ENCODE data around the gene CHD6.
A peak's percentile ranks its signal among the peaks of the same experiment; 100 is the strongest.

CHD6 gene

DNA sequence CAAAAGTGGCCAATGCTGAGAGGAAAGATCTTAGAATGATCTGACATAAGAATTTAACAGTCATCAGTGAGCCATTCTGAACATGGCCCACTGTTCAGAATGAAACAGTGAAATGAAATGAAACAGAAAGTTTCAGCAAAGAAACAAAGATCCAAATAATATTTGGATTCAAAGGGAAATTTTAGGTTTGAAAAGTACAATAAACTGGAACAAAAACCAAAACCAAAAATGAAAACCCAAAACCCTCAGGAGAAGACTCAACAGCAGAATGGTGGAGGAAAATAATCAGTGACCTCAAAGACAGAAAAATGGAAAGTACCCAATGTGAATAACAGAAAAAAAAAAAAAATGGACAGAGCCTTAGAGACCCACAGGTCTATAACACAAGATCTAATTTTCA, 185.4 kb downstream of the CHD6 start:
- TF ChIP-seq, protein P1, sequence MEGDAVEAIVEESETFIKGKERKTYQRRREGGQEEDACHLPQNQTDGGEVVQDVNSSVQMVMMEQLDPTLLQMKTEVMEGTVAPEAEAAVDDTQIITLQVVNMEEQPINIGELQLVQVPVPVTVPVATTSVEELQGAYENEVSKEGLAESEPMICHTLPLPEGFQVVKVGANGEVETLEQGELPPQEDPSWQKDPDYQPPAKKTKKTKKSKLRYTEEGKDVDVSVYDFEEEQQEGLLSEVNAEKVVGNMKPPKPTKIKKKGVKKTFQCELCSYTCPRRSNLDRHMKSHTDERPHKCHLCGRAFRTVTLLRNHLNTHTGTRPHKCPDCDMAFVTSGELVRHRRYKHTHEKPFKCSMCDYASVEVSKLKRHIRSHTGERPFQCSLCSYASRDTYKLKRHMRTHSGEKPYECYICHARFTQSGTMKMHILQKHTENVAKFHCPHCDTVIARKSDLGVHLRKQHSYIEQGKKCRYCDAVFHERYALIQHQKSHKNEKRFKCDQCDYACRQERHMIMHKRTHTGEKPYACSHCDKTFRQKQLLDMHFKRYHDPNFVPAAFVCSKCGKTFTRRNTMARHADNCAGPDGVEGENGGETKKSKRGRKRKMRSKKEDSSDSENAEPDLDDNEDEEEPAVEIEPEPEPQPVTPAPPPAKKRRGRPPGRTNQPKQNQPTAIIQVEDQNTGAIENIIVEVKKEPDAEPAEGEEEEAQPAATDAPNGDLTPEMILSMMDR (IDR thresholded peaks at IDR 0.05; ENCODE audit: low read depth, low read length) = no peak
- no peak overlapping the region for H3K4me3 ChIP-seq (replicated peaks in 1 of 2; ENCODE audit: low read depth in 2 of 2, low read length in 2 of 2)
- DNase-seq (ENCODE audit: low read depth in 2 of 2) = no peak

GRCh38 chr20:41428285-41428684, 189.9 kb downstream of the CHD6 start:
- TF ChIP-seq, protein P1 (IDR thresholded peaks at IDR 0.05; ENCODE audit: low read depth, low read length) = no peak
- no peak overlapping the region for H3K4me3 ChIP-seq (replicated peaks in 1 of 2; ENCODE audit: low read depth in 2 of 2, low read length in 2 of 2)
- peak; percentile 16 to 87 for DNase-seq (ENCODE audit: low read depth in 2 of 2)

GRCh38 chr20:41427833-41428232, 190.3 kb downstream of the CHD6 start:
- no peak for DNase-seq (ENCODE audit: low read depth in 2 of 2)
- no peak overlapping the region for H3K4me3 ChIP-seq (replicated peaks in 1 of 2; ENCODE audit: low read depth in 2 of 2, low read length in 2 of 2)
- TF ChIP-seq, protein P1 (IDR thresholded peaks at IDR 0.05; ENCODE audit: low read depth, low read length) = no peak

- no peak for DNase-seq (ENCODE audit: low read depth in 2 of 2)
- H3K4me3 ChIP-seq (replicated peaks in 1 of 2; ENCODE audit: low read depth in 2 of 2, low read length in 2 of 2) = no peak overlapping the region
- TF ChIP-seq, protein P1 (IDR thresholded peaks at IDR 0.05; ENCODE audit: low read depth, low read length) = no peak
Observed at GRCh38 chr20:41426976-41427375, 191.2 kb downstream of the CHD6 start.

GRCh38 chr20:41426086-41426830, 191.9 kb downstream of the CHD6 start:
- no peak overlapping the region for H3K4me3 ChIP-seq (replicated peaks in 1 of 2; ENCODE audit: low read depth in 2 of 2, low read length in 2 of 2)
- TF ChIP-seq, protein P1 (IDR thresholded peaks at IDR 0.05; ENCODE audit: low read depth, low read length) = no peak
- DNase-seq (ENCODE audit: low read depth in 2 of 2) = no peak

DNA sequence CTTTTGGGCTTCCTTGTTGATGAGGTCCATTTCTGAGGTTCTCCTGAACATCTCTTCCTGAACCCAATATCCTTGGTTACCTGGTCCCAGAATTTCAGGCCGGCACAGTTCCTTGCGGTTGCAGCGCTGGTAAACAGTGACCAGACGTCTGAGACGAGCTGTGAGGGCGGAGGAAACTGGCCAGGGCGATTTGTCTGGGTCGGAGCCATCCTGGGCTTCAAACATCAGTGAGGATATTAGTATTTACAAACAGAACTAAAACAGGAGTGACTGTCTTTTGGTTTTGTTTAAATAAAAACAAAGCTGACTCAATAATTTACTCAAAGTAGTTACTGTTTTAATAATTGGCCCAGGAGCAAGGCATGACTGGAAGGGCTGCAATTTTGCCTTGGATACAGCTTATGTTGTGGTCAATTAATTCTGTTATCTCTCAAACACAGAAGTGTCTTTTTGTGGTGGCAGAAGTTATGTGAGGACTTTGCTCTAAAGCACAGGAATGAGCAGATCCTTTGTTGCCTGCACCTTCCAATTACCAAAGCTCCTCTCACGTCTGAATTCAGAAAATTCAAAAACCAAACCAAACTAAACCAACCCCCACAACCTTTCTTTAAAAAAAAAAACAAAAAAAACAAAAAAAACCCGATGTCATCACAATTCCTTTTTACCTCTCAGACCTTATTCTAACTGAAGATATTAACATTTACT, 192.8 kb downstream of the CHD6 start:
- TF ChIP-seq, protein P1 (IDR thresholded peaks at IDR 0.05; ENCODE audit: low read depth, low read length) = no peak
- H3K4me3 ChIP-seq (replicated peaks in 1 of 2; ENCODE audit: low read depth in 2 of 2, low read length in 2 of 2) = no peak overlapping the region
- DNase-seq (ENCODE audit: low read depth in 2 of 2) = peak in 1 of 2 donors; percentile 15
